GM19452 (cell line): ENCODE results near the gene ADAMTSL1.

Experiments used
- ATAC-seq: cut with Tn5 transposase; IDR thresholded peaks from one replicate; pipeline ENCODE4 v1.9.1; 2021; ENCODE audit not compliant: unreplicated experiment

Gene ADAMTSL1

DNA sequence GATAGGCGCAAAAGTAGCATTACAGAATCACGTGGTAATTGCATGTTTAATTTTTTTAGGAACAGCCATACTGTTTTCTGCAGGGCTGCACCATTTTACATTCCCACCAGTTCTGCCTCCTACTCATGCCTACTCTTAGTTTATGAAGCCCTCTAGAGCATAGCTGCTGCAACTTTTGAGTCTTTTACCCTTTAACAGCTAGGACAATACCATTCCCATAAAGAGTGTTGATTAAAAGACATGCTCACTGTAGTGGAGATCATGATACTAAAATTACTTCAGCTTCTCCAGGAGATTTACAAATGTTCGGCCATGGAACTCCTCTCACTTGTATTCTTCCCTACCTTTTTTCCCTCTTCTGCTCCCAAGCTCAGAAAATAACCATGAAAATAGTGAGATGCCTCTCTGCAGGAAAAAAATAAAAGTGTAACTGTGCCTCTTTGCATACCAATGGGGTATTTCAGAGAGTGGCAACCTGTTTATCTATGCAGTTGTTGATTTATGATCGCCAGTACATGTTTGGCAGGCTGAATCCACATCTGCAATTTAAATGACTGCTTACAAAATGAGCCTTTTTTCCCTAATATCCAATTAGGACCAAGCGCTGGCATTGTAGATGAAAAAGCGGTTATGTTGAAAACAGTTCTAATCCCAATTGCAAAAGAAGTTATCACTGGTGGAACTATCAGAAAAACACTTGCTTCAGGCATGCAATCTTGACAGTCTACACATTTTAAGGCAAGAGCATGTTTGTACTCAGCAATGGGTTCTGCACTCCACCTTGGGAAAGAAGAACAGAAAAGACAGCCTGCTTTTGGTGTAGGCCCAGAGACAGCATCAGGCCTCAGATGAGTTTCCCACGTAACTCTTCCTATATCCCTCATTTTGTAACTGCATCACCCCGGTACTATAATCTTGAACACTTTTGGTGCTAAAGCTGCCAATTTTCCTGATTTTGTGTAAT, 131.1 kb downstream of the ADAMTSL1 start:
- no peak for ATAC-seq

DNA sequence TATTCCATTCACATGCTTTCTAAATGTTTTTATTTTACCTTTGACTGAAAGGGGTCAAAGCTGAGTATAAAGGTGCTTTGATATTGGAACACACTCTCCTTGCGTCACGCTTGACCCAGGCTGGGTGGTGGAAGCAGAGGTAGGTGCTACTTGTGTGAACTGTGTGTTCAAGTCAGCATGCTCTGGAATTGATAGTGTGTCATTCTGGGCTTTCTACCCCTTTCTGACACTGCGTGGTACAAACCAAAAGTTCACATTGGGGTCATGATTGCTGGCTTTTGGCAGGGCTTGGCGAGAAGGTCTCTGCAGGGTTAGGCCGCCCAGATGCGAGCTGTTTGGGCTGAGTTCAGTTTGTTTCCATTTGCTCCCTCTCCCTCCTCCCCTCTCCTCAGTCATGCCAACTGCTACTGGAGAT, 131.8 kb downstream of the ADAMTSL1 start:
- no peak for ATAC-seq

DNA sequence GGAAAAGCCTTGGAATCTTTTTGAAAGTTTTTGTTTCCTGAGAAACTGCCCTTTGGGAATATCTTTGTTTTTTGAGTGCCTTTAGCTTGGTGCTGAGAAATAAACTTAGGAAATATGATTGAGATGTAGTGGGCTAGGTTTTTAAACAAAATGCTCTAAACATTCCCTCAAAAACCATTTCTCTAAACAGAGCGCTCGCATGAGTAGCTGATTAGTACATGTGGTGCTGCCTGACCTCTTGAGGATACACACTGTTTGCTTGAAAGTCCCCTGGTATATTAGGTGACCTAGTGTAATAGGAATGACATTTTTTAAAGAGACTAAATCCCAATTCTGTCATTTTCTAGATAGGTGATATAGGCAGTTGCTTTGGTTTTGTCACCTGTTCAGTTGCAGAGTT, 132.3 kb downstream of the ADAMTSL1 start:
- no peak for ATAC-seq

DNA sequence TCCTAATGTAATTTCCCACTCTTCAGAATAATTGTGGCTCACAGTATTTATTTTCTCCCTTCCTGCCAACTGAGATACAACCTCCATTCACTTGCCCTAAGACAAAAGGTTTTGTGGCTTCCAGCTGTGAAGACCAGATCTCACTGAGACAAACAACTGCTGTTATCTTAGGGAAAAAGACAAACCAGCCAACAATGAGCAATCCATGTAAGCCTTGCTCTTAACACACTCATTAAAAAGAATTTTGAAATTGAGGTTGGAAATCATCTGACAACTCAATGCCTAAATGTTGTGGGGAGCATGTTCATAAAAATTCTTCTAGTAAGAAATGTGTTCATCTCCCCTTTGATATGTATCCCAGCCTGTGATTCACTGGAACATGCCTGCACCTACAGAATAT, 132.9 kb downstream of the ADAMTSL1 start:
- ATAC-seq: no peak

DNA sequence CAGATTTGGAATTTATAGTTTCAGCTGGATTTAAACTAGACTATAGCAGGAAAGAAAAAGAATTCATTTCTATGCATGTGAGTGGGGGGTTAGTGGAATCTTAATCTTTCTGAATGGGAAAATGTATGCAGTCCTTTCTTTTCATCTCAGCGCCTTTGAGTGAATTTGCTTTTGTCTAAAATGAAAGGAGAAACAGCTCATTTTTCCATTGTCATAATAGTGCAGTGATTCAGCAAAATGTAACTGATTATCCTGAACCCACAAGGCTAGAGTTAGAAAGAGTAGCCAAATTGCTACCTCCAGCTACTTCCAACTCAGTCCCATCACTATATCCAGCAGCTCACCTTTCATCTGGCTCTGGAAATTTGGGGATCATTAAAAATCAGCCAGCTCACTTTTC, 134.4 kb downstream of the ADAMTSL1 start:
- ATAC-seq: no peak

DNA sequence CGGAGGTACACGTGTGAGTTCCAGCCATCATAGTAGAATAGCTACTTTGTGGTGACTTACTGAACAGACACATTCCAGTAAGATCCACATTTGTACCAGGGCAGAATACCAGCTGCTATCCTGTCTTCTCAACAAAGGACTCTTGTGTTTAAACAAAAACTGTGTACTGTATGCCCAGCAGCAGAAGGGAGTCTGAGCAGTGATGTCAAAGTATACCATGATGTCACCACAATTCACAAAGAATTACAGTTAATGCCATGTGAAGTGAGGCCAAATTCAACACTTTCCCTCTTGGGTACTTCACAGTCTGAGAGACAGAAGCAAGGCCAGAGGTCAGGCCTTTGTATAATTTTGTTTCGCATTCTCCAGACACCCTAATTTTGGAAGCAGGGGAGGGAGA, 137.0 kb downstream of the ADAMTSL1 start:
- ATAC-seq: no peak

DNA sequence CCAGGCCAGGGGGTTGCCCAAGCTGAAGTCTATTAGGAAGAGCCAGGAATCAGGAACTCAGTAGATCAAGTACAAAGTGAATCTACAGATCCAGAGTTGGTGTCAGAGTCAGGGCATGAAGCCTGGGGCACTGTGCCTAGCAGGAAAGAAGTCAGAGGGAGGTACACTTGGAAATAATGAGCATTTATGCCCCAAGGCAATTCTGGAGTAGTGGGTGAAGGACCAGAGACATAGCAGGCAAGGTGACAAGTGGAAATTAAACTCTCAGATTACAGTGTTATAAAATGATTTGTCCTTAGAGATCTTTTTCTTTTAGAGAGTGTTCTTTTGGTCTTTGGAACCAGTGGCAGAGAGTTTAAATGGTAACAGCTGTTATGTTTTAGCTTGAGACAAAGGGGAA, 138.0 kb downstream of the ADAMTSL1 start:
- no peak for ATAC-seq

DNA sequence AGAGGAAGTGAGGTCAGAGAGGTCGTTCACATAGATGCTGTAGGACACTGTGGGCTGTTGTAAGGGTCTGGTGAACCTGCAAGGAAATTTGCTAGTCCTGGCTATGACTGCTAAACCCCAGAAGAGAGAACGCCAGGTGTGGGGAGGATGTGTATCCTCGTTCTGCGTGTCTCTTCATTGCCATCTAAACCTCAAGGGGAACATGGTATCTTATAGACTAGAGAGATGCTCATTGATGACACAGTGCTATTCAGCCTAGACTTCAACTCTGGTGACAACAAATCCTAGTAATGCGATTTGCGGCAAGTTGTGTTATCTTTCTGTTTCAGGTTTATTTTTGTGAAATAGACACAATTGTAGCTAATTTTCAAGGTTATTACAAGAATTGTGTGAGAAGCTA, 140.2 kb downstream of the ADAMTSL1 start:
- no peak for ATAC-seq

DNA sequence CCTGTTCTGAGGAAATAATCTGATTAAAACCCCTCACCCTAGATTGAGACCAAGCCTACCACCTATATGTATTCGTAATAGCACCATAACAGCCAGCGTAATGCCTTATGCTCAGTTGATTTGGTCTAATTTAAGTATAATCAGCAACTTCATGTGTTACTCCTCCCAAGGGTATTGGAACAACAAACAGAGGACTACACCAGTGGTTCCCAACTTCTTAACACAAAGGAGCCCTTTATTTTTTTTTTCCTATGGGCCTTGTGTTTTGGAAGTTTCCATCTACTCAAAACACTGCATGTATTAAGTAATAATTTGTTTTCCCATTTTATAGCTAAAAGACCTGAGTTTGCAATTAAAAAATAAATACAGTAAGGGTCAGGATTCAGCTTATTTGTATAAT, 140.7 kb downstream of the ADAMTSL1 start:
- no peak for ATAC-seq

DNA sequence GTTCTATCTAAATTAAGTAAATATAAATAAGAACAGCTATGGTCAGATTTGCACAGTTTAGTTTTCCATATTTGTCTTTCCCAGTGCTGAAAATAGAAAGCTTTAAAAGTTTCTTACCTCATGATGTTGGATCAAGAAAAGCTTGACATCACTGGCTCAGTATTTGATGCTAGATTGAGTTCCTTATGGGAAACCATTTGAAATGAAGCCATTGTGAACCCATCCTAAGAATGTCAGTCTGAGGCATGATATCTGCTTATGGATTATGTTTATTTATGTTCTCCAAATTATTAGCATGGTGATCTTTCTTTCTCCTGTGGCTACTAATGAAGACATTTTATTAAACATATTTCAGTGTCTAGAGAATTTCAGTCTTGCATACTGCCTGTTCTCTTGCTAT, 143.0 kb downstream of the ADAMTSL1 start:
- no peak for ATAC-seq

DNA sequence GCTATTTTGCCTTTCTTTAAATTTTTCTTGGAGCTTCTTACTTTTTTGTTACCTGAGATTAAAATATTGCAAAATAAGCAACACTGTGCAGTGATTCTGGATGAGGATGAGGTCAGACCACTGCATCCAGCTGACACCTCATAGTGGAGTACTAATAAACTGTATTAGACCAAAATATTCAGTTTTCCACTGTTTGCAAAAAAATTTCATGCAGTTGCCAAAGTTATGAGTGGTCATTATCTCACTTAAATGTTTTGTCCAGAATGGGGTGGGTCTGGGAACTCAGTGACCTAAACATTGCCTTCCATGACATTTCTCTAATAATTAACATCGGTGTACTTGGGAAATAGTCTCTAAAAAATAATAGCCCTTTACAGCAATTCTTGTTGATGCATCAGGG, 143.8 kb downstream of the ADAMTSL1 start:
- ATAC-seq: no peak

DNA sequence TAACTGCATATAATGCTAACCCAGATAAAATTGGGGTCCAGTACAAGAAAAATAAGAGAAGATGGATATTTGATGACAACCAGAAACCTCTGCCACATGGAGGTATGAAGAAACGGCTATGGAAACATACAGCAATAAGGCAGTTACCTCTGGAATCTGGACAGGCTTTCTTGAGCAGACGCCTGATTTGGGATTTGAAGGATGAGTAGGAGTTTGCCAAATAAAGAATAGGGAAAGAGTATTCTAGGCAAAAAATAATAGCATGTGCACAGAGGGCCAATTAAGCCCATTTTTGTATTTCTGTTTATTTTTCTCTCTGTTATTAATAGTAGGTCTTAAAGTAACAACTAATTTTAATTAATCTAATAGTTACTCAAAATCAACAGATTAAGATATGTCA, 144.9 kb downstream of the ADAMTSL1 start:
- no peak for ATAC-seq

DNA sequence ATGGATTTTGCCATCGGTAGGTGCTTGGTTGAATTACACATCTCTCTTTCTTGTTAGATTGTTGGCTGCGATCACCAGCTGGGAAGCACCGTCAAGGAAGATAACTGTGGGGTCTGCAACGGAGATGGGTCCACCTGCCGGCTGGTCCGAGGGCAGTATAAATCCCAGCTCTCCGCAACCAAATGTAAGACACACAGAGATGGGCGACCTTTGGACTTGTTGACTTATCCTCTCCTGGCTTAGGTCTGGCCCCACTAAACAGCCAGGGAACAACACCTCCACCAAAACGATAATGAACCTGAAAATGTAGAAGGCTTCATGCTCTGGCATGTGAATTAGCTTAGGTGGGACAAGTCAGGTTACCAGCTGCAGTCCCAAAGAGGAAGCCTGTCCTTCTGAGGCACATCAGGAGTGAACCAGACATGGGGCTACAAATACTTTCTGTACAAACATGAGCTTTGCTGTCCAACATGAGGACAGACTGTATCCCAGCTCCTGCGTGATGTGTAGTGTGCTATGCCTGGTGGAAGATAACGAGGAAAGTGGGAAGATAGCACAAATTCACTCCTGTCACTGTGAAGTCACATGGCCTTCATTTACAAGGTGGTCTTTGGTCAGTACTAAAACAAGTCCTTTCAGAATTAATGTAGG, 148.4 kb downstream of the ADAMTSL1 start:
- ATAC-seq: no peak

DNA sequence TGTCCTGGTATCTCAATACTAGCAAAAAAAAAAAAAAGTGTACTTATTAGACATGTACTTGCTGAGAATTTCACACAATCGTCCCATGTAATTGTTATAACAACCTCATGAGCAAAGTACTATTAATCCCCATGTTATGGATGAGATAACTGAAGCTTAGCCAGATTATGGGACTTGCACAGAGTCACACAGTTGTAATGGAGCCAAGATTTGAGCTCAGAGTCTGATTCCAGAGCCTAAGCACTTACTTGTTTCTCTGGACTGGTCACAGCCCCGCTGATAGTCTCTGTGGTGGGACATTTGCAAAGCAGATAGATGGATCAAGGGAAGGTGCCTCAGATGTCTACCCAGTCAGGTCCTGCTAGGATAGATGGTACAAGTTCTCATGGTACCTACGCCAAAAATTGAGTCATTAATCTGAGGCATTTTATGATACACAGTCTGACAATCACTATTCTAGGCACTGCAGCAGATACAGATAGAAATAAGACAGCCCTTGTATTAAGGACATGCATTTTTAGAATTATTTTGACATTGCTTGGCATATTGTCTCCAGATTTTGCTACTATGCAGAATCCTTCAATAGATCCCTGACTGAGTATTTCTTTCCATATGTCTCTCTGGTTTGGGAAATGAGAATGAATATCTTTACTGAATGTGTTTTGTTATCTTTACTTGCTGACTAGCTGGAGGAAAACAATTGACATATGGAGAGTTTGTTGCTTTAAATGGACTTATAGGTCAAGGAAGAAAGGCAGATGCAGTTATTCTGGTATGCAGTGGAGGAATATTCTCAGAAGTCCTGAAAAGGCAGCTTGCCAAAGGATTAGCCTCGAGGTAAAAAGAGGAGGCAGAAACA, 149.5 kb downstream of the ADAMTSL1 start:
- ATAC-seq: no peak

DNA sequence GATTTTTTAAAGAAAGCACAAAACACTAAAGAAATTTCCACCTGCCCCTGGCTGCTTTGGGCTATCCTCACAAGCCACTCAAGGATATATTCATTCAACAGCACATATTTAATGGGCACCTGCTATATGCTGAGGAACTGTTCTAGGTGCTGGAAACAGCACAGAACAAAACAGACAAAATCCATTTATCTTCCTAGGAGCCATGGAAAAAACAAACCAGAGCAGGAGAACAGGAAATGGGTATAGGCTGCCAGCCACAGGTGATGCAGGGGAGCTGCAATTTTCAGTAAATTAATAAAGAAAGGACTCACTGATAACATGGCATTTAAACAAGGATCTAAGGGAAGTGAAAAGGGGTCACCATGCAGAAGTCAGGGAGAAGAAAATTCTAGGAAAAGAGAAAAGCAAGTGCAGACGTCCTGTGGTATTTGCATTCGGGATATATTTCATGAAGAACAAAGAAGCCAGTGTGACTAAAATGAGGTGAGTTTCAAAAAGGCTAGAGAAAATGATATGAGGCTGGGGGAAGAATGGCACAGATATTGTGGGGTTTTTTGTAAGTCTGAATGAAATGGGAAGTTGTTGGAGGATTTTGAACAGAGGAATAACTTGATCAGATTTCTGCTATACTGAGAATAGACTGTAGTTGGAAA, 152.2 kb downstream of the ADAMTSL1 start:
- no peak for ATAC-seq

DNA sequence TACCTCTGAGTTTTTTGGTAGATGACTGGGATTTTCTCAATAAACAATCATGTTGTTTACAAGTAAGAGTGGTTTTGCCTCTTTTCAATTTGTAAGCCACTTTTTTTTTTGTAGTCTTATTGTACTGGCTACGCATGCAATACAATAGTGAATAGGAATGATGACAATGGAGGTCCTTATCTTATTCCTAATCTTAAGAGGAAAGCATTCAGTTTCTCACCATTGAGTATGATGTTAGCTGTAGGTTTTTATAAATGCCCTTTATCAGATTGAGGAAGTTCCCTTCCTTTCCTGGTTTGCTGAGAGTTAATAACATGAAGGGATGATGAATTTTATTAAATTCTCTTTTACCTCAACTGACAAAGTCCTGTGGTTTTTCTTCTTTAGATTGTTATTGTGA, 155.2 kb downstream of the ADAMTSL1 start:
- ATAC-seq: no peak

DNA sequence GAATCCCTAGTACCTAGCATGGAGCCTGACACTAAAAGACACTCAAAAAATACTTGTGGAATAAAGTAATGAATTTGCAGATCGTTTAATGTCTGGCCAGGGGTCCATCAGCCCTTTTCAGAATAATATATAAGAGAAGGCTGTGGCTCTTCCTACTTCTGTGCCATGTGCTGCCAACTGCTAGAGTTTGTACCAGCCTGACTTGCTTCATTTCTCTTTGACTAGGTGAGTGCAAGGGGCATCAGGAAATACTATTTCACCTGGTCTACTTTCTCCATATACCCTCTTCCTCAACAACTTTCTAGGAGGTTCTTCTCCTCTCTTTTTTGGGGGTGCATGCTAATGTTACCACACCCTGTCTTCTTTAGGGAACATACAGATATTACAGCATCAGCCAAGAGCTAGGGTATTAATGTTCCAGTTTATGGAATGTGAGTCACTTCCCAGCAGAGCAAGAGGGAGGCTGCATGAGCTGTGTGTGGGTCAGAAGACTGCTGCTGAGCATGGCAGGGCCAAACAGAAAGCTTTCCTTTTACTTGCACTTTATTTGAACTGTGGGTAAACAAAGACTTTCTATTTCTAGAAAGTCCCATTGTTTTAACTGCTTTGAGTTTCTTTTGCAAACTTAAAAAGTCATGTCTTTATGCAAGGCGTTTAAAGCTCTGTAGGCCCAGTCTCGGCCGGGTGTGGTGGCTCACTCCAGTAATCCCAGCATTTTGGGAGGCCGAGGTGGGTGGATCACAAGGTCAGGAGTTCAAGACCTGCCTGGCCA, 158.9 kb downstream of the ADAMTSL1 start:
- ATAC-seq: no peak

DNA sequence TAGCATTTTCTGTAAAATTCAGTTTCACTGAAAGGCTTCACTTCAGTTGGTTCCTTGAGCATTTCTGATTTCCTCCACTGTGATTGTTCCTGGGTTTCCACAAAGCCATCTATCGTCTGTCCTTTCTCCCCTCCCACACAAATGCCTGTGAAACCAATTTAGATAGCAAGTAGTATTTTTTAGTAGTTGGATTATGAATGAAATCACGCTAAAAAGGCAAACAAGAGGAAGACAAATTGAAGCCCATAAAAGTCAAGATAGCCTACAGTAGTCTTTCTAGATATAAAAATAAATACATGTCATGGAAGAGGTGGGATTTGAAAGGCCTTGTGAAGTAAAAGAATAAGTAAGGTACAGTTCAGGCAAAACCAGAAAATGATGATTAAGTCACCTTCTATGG, 162.8 kb downstream of the ADAMTSL1 start:
- ATAC-seq: no peak

DNA sequence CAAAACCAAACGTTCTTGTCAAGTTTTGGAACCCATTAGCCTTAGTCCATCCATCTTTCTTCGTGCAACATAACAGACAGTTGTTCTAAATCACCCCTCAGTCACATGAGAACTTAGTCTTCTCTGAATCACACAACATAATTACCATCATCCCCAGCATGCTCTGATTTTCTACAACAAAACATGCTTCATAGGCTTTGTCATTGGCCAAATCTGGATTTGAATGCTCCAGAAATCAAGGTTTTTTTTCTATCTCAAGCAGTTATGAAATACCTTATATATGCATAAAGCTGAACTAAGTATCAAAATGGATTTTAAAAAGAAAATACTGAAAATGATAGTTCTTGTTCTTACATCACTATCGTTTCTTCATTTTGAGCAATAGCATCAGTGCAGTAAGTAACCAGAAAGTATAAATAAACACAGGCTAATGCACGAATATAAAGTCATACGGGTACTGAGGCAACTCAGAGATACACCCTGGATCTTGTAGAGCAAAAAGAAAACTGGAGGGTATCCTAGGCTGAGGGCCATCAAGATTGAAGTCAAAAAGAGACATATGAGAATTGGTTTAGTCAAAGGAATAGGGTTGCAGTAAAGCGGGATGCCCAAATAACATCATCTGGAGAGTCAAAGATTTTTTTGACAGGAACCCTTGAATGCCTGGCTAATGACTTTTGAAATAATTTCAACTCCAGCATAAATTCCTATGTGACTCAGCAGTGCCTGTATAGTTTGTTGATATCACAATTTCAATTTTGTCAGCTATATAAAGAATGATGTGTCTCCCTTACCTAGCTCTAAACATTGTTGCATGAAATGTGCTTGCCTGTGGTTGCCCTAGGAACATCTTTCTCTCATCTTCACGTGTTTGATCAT, 164.7 kb downstream of the ADAMTSL1 start:
- ATAC-seq: no peak
